ENCODE measurements around the gene BTBD9.

Gene BTBD9

DNA sequence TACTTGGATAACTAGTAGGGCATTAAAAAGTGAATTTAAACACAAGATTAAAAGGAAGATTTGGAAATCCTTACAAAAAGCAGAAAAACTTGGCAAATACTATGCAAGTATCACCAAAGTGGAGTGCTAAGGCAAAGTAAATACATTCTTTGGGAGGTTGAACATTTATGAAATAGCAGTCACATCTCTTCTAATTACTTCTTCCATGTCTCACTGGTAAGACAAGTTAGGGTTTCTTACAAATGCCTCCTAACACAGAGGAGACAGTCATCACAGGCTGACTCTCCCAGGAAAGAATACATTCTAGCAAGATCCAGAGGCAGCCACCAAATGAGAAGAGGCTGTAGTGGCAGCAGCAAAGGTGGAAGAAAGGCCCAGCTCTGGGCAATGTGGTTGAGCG lies 298.2 kb downstream of the BTBD9 start:
- no peak for DNase-seq (ENCODE audit: low read depth)

DNA sequence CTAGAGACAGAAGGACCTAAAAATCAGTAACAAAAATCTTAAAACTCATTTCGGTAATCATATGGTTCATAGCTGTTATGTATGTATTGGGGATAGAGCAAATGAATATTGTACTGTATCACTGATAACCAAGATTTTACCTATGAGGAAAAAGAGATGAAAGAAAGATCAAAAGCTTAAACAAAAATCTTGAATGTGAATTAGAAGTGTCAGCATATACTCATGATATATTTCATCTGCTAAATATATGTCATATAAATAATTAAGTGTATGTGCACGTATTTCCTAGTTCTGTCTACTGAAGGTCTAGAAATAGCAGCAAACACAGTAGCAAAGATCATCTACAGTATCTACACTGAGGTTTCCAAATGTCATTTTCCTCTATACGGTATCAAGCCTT lies 299.8 kb downstream of the BTBD9 start:
- no peak for DNase-seq (ENCODE audit: low read depth)

GRCh38 chr6:38337819-38338465 lies 301.8 kb downstream of the BTBD9 start:
- DNase-seq (ENCODE audit: low read depth) = peak; percentile 57

GRCh38 chr6:38336922-38337321 lies 302.8 kb downstream of the BTBD9 start:
- DNase-seq (ENCODE audit: low read depth) = no peak

GRCh38 chr6:38326837-38327236 lies 312.9 kb downstream of the BTBD9 start:
- DNase-seq (ENCODE audit: low read depth) = no peak

DNA sequence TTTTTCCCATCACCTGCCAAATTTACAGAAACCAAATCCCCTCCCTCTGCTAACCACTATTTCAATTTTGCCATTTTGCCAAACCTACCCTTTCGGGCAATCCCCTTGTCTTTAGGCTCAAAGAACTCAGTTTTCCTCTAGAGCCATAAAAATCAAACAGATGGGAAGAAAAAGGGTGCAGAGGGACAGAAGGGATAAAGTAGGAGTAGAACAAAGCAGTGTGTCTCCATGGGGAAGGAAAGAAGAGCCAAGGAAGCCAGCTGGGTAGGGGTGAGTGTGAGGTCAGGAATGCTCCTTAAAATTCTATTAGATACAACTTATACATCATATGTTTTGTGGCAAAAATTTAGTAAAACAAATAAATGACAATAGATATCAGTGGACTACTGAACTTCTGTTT lies 316.5 kb downstream of the BTBD9 start:
- DNase-seq (ENCODE audit: low read depth) = no peak

- DNase-seq (ENCODE audit: low read depth) = no peak
These were observed 317.6 kb downstream of the BTBD9 start for GRCh38 chr6:38322138-38322537.

GRCh38 chr6:38320843-38321242 lies 318.9 kb downstream of the BTBD9 start:
- no peak for DNase-seq (ENCODE audit: low read depth)

GRCh38 chr6:38320358-38320757 lies 319.4 kb downstream of the BTBD9 start:
- no peak for DNase-seq (ENCODE audit: low read depth)

GRCh38 chr6:38319256-38320212 lies 320.2 kb downstream of the BTBD9 start:
- no peak for DNase-seq (ENCODE audit: low read depth)

- no peak for DNase-seq (ENCODE audit: low read depth)
These were observed 323.4 kb downstream of the BTBD9 start for GRCh38 chr6:38316099-38316868.

GRCh38 chr6:38311201-38311600 lies 328.5 kb downstream of the BTBD9 start:
- DNase-seq (ENCODE audit: low read depth) = no peak

DNA sequence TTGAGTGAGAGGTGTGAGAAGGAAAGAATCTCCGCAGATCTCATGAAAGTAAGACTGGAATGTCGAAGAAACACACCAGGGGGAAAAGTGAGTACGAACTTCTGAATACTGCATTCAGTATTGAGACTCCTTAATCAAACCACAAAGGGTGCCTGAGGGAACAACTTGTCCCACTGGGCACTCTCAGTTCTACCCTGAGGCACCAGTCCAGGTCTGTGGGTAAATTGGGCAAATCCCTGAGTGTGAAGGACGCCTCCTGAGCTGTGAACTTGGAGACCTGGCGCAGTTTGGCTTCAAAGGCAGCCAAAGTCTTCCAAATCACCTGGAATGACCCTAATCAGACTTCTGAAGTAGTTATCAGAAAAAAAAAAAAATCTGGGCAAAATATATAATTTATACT lies 329.7 kb downstream of the BTBD9 start:
- no peak for DNase-seq (ENCODE audit: low read depth)

- DNase-seq (ENCODE audit: low read depth) = no peak
These were observed 332.0 kb downstream of the BTBD9 start for GRCh38 chr6:38307740-38308139.

DNA sequence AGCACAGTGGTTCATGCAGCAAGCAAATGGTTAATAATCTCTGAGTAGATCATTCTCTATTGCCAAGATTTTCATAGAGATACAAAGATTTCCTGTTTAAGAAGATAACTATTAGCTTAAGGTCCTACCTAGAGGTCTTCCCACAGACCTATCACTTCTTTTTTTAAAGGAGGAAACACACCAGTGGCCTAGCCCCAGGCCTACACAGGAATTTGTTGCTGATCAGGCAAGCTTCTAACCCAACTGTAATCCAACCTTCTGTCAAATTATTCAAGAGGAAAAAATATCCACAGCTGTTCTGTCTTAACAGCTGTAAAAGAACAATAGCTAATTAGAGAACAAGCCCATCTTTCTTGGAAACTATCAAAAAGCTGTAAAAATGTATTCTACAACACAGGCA lies 332.8 kb downstream of the BTBD9 start:
- no peak for DNase-seq (ENCODE audit: low read depth)

GRCh38 chr6:38305995-38306681 lies 333.6 kb downstream of the BTBD9 start:
- DNase-seq (ENCODE audit: low read depth) = no peak

DNA sequence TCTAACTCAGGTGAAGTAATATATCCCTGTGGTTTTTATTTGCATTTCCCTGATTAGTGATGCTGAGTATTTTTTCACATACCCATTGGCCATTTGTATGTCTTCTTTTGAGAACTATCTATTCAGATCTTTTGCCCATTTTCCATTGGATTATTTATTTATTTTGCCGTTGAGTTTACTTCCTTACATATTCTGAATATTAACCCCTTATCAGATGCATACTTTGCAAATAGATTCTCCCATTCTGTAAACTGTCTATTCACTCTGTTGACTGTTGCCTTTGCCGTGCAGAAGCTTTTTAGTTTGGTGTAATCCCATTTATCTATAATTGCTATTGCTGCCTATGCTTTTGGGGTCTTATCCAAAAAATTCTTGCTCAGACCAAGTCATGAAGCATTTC lies 336.9 kb downstream of the BTBD9 start:
- DNase-seq (ENCODE audit: low read depth) = no peak

- no peak for DNase-seq (ENCODE audit: low read depth)
These were observed 337.6 kb downstream of the BTBD9 start for GRCh38 chr6:38302081-38302480.

- no peak for DNase-seq (ENCODE audit: low read depth)
These were observed 349.5 kb downstream of the BTBD9 start for GRCh38 chr6:38290133-38290799.

- no peak for DNase-seq (ENCODE audit: low read depth)
These were observed 352.2 kb downstream of the BTBD9 start for GRCh38 chr6:38287487-38287886.

GRCh38 chr6:38284802-38285394 lies 354.8 kb downstream of the BTBD9 start:
- DNase-seq (ENCODE audit: low read depth) = no peak

Data from stromal cell of bone marrow (primary cell).